HG03196 (cell line): ENCODE data around the gene FMNL1.

Experiments used
- ATAC-seq: cut with Tn5 transposase; IDR thresholded peaks from one replicate; pipeline ENCODE4 v1.9.1; 2021; ENCODE audit not compliant: unreplicated experiment

The FMNL1 gene

DNA sequence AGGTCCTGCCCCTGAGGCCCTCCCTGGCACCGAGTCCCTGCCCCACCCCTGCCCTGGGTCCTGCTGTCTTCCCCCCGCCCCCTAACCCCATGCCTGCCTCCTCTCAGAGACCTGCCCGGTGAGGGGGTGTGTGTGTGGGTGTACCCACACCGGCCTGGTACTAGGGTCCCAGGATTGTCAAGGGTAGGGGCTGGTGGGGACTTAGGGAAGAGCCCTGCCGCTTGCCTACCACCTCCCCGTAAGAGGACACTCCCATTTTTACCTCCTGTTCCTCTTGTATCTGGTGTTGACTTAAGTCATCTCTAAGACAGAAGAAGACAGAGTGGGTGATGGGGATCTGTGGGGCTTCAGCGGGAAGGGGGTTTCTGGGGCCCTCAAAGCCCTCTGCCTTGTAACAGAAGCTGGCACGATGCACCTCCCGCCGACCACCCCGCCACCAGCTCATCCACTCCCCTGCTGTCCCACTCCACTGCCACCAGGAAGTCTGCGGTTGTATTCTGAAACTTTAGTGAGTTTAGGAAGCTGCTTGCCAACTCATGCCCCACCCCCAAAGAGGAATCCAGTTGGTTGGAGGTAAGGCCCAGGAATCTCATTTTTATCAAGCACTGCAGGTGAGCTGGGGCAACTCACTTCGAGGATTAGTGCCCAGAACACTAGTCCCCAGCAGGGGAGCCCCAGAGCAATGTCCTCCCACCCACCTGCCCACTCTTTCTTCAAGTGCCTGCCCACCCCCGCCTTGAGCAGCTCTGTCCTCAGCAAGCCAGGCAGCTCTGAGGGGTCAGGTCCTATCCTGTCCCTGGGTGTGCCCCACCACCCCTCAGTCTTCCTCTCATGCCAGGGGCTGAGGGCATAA is 34.7 kb downstream of the FMNL1 start:
- no peak for ATAC-seq

DNA sequence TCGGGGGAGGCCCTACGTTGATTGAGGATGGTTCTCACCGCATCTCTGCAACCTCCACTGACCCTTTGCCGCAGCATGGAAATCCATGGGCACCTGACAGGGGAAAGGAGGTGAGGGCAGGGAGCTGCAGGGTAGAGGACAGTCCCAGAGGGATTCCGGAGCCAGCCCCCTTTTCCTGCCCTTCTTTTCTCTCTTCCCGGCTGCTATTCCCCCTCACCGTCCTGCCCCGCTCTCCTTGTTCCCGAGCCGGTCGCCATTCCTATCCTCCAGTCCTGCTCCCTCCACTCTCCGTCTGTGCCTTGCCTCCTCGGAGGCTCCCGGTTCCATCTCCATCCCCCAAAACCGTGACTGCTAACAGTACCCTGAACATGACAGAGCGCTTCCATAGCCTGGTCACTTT is 35.4 kb downstream of the FMNL1 start:
- ATAC-seq = no peak

DNA sequence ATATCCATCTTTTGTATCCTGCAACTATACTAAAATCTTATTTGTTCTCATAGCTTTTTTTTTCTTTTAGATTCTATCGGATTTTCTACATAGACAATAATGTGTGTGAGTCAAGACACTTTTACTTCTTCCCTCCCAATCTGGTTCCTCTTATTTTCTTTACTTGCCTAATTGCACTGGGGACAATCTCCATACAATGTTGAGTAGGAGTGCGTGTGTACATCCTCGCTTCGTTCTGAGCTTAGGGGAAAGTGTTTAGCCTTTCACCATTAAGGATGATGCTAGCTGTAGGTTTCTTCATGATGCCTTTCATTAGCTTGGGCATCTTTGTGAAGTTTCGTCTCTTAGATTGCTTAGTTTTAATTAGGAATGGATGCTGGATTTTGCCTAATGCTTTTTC is 37.3 kb downstream of the FMNL1 start:
- ATAC-seq = no peak

DNA sequence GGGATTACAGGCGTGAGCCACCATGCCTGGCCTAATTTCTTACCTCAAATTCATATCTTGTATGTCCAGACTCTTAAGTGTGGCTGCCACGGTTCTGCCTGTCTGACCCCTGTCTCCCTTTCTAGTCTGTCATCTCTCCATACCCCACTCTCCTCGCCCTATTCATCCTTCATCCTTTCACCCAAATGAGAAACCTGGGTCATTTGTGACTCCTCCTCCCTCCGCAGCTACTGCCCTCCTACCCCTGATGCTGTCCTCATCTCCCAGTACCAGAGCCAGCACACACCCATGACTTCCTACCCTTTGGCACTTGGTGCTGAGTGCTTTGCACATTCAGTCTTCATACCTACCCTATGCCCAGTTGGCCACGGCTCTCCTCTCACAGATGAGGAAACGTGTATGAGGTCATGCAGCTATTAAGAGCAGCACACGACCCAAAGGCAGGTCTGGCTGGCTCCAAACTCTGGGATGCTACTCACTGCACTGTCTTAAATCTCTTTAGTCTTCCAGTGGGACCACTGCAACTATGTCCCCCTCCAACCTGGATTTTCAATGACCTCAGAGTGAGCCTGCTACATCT is 38.6 kb downstream of the FMNL1 start:
- ATAC-seq = no peak

DNA sequence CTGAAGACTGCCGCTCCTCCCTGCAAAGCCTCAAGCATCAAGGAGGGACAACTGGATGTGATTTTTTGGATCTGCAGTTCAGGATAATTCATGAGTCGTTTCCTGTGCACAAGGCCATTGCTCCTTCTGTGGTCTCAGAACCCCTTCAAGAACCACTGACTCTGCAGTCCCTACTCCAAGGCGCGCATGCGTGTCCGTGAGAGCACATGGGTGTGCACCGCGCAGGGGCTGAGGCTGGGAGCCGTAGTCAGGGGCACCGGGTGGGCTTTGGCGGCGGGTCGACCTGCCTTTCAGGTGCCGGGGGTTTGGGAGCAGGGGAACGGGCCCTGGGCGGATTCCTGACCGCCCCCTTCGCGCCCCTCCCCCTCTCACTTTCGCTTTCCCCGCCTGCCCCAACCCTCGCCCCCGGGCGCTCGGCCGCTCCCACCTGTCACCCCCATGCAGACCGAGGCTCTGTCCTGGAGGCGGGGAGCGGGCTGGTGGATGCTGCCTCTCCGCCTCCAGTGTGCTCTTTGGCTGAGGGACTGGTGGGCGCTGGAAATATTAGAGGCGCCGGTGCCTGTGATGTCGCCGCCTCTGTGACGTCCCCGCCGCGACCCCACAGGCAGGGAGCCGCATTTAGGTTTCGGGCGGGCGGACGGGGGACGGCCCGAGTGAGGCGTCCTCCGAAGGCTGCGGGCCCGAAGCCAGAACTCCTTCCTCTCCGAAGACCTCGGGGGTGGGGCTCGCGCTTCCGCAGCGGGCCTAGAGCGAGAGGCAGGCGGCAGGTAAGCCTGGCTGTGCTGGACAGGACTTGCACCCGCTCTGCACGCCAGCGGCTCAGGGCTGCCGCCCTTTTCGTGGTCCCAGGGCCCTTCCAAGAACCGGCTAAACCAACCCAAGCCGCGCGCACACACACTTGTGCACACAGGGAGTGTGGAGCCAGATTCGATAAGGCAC is 40.2 kb downstream of the FMNL1 start, which contains the start of gene SPATA32:
TSS of gene SPATA32 (minus strand) at position 518 of the 939 bp plus-strand sequence. CDS start at position 440, 78 bp downstream.
- no peak for ATAC-seq

DNA sequence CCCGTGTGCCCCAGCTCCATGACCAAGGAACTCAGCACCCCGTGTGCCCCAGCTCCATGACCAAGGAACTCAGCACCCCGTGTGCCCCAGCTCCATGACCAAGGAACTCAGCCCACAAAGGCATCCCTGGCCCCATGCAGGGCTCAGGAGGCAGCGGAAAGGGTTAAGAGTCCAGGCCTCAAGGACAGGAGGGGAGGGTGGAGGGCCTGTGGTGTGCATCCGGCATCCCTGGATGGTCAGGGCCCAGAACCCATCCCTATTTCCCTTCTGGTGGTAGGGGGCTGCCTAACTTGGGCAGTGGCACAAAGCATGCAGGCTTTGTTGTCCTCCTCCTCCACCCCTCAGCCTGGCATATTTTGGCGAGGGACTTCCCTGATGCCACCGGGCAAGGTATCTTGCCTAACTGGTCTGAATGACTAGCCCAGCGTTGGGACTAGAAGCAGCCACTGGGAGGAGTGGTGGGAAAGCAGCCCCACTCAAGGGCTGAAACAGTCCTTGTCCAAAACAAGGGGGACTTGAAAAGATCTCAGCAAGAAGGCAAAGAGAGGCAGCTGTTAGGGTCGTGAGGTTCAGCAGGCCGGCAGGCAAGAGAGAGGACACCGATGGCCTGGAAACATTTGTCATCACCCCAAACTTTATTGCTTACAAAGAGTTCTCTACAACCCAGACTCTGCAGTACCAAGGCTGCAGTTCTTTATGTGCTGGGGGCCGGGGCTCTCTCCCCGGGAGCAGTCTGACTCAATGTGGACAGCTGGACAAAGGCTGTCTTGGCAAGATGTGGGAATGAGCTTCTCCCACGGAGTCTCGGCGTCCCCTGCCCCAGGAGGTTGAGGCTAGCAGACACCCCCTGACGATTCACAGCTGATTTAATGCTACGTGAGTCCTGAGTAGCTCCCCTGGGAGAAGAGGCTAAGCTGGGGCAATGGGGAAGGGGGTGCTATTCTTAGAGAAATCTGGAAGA is 41.1 kb downstream of the FMNL1 start:
- no peak for ATAC-seq

DNA sequence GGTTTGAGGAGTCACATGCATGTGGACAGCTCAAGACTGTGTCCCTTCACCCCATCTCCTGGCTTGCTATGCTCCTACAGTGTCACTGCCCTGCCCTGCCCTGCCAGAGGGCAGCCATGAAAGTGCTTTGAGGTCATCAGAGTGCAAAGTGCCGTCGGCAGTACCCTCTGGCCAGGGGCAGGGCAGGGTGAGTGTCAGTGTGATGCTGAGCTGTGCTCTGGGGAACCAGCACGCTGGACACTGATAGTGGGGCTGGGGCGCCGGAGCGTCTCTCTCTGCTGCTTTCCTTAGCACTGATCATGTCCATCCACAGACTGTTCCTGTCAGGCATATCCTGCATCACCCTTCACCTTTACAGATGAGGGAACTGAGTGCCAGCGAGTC is 41.8 kb downstream of the FMNL1 start:
- no peak for ATAC-seq

DNA sequence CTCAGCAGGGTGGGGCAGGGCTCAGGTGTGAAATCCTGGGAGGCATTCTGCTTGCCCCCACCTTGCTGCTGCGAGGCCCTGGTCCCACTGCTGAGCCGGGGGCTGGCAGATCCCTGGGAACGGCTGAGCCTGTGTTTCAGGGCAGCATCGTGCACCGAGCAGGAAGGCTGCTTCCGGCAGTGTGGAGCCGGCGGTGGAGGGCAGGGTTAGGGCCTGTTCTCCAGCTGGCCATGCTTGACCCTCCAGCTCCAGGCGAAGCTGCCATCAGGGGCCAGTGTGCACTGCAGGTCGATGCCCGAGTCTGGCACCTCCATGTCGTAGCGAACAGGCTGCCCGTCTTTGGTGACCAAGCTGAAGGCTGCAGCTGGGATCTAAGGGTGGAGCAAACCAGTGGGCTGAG is 42.7 kb downstream of the FMNL1 start:
- ATAC-seq = no peak

DNA sequence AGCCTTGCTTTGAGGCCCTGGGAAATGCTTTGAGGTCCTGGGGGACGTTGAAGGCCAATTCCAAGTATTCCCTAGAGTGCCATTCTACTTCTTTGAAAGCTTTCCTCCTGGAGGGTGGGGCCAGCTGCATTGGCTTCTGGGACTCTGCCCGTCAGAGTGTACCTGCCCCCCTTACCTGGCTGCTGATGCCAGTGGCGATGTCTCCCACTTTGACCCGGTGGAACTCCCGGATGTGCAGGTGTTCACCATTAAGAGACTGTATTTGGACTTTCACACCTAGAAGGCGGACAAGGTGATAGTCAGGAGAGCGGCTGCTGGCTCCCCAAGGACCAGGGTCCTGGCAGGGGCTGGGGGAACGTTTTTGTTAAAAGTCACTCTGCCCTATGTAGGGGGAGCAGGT is 43.3 kb downstream of the FMNL1 start:
- ATAC-seq = no peak

DNA sequence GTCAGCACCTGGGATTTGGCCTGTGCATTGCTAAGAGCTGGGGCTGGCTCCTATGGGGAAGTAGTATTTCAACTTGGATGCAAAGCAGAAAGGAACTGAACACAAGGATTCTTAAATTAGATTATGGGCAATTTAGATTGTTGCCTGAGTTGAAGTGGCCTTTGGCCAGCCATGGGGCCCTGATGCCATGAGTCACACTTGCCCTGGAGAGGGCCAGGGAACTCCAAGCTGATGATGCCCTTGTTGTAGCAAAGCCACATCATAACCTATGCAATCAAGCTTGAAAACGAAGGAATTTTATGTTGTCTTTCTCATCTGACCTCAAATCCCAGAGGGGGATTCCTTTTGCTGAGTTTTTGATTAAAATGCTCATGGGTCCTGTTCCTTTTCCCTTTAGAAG is 44.1 kb downstream of the FMNL1 start:
- no peak for ATAC-seq

DNA sequence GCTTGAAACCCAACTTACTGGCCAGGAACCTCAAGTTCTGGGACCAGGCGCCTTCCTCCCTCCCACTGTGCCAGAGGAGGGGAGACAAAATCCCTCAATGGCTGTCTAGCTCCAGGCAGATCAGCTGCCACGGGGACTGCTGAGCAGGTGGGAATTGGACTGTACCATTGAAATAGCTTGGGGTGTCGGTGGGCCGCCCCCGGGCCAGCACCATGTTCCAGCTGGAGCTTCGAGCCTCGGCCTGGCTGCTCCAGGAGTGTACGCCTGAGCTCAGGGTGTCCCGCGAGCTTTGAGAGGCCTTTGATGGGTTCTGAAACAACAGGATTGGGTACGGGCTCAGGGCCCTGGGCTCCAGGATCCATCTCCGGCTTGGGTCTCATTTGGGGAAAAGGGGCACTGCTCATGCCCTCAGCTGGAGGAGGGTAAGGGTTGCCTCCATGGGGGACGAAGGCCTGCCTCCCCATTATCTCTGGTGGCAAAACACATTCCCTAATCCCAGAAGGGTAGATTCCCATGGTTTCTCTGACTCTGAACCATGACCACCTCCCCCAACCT is 44.8 kb downstream of the FMNL1 start:
- no peak for ATAC-seq

DNA sequence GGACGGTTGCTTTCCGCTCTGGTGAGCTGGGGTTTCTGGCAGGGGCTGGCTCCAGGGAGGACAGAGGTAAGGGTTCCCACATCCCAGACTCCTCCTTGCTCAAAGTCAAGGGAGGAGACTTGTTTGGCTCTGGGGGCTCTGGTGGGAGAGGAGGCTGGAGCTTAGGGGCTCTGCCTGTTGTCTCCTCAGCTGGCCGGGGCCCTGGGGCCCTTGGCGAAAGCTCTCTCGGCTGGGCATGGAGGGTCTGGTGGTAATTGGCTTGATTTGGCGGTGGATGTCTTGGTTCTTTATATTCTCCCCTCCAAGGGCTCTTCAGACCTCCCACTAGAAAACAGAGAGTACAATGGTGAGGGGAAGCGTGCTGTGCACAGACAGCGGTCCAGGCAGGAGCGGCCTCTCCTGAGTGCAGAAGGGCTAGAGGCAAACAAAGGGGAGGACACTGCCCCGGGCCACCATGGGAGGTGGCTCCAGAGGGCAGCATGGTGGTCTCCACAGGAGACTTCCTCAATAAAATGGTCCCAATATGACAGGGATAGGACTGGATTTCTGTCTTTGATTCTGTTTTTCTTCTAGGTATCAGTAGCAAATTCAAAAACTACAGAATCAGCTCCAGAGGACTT is 45.9 kb downstream of the FMNL1 start:
- no peak for ATAC-seq

DNA sequence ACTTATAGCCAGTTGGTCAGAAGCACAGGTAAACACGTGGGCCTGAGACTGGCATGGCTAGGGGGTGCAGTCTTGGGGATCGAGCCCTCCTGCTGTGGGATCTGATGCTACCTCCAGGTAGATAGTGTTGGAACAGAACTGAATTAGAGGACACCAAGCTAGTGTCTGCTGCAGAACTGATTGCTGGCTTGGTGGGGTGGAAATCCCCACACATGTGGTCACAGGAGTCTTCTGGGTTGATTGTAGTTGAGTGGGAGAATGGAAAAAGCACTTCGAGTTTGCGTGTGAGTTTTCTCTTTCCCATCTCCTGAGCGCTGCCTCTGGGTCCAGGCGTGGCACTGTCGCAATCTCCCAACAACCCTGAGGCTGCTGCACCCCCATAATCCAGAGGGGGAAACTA is 48.2 kb downstream of the FMNL1 start:
- ATAC-seq = no peak

DNA sequence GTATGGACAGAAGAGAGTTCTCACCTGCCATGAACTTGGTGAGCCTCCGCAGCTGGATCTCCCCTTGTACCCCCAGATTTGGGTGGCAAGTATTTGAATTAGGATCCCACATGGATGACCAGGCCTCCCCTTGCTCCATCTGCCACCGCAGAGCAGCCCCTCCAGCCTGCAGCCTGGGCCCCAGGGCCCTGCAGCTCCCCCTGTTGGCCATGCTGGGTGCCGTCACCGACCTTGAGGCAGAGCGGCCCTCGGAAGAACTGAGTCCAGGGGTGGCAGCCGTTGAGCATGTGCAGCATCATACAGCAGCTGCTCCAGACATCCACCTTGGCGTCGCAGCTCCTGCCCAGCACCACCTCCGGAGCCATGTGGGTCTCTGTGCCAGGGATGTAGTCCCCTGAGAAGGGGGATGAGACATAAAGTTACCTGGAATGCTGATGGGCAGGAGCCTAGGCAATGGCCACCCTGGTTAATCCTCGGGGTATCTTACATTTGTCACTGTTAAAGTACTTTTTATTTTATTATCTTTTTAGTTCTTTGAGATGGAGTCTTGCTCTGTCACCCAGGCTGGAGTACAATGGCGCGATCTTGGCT is 49.2 kb downstream of the FMNL1 start:
- ATAC-seq = no peak

DNA sequence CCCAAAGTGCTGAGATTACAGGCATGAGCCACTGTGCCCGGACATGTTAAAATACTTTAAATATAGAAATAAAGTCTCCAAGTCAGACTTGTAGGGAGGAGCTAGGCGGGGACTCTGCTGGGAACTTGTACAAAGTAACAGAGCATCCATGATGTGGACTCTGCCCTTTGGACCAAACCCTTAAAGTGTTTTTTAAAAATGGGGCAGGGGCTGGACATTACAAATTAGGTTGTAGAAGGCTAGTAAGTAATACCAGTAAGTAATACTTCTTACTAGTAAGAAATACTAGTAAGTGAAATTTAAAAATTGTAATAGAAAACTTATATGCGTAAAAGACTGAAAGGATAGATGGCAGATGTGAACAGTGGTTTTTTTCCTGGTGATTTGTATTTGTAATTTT is 49.9 kb downstream of the FMNL1 start:
- no peak for ATAC-seq

DNA sequence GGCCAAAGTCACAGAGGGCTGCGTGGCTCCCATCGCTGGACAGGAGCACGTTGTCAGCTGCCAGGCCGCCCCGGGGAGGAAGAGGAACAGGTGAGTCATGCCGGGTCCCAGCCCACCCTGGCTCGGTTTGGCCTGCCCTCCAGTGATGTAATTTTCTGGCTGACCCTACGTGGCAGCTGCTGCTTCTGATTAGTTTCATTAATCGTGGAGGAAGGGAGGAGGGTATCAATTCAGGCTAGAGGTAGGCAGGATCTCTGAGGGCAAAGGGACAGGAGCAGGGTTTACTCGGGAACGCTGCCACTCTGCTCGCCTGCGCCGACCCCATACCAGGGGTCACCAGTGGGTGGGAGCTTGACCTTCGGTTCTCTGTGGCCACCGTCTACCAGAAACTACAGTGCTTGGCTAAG is 51.9 kb downstream of the FMNL1 start:
- no peak for ATAC-seq

DNA sequence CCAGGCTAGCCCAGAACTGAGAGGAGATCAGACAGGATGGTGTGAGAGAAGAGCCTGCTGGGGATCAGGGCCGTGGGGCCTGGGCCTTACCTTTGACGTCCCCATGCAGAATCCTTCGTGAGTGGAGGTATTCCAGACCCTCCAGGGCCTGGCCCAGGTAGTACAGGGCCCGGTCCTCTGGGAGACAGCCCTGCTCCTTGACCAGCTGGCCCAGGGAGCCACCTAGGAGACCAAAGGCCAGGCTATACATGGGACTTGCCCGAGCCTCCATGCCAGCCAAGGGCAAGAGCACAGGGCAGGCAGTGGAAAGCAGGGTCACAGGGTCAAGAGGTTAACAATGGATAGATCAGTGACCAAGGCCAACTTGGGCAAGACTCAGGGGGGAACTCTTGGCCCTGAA is 52.3 kb downstream of the FMNL1 start:
- ATAC-seq = no peak

DNA sequence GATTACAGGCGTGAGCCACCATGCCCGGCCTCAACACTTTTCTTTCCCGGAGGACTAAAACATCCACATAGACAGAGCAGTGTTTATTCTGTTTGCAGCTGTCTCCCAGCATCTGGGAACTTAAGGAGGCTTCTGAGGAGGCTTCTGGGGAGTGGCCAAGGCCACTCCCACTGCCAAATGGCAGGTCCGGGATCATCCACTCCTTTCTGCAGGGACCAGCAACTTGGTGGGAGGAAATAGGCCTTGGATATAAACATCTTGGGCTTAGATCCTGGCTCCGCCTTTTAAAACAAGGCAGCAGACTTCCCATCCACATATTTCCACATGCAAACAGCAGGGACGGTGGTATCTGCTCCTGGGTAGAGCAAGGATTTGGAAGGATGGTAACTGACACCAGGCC is 54.3 kb downstream of the FMNL1 start:
- no peak for ATAC-seq

DNA sequence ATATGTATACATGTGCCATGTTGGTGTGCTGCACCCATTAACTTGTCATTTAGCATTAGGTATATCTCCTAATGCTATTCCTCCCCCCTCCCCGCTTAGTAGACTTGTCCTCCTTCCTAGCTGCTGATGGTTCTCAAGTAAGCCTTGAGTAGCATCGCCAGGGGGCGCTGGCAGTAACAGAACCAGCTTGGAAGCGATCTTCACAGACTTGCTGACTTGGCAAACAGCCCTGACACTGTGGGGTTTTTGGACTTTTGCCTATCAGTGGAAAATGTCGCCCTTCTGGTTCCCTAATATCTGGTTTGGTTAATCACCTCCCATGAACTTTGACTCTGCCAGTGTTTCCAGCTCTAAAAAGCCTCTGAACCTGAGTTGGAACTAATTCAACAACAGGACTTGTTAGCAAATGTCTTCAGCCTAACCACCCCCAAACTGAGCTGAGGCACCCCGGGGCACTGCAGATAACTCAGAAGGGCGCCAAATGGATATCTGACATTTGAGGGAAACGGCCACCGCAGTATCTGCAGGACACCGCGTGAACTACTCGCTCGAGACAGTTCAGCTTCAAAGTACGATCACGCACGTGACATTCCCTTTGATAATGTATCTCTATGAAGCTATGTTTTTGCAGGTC is 55.6 kb downstream of the FMNL1 start:
- no peak for ATAC-seq
